OCI-LY7 (cell line): ENCODE results near the gene RPL41. TPM values are rescaled to one million over a fixed set of nuclear protein-coding genes. Genes with fewer than 3 reads are reported as not detected.

ENCODE experiments used
- BruUV-seq: library from RNA; stranded (reverse); fragments of 400-500 nt; replicated peaks from 2 replicates; lab custom pipeline; 2021; lab: Mats Ljungman, UMichigan
- CTCF ChIA-PET: fragments of 300-600 bp; sonication (Branson Sonifier 250); formaldehyde crosslinking; loops from one replicate; lab custom pipeline; 2022; ENCODE audit warnings: antibody characterized with exemption; ENCODE audit not compliant: unreplicated experiment; lab: Charles Lee
- POLR2A ChIA-PET: fragments of 300-600 bp; sonication (Branson Sonifier 250); formaldehyde crosslinking; loops from one replicate; lab custom pipeline; 2022; ENCODE audit warnings: antibody characterized with exemption; lab: Charles Lee
- DNase-seq: peaks from one replicate; pipeline ENCODE4 v3.0.0-alpha.2; 2015; ENCODE audit warnings: low spot score
- H2AFZ ChIP-seq: fragments of 200-600 bp; sonication (generic), shearing (Covaris generic); 2 replicates; pipeline ENCODE4 v1.6.1; 2014; ENCODE audit warnings: mild to moderate bottlenecking, antibody characterized with exemption, low read length, moderate library complexity
- H3K27ac ChIP-seq: fragments of 200-600 bp; sonication (generic); 2 replicates; pipeline ENCODE4 v1.5.1; 2014; ENCODE audit warnings: mixed run types, low read depth, mild to moderate bottlenecking, moderate library complexity, low read length, inconsistent platforms; ENCODE audit not compliant: poor library complexity, severe bottlenecking
- H3K36me3 ChIP-seq: fragments of 200-600 bp; sonication (generic); 2 replicates; pipeline ENCODE4 v1.6.1; 2014; ENCODE audit warnings: mild to moderate bottlenecking, antibody characterized with exemption, low read length, moderate library complexity, mixed read lengths; ENCODE audit not compliant: insufficient read depth
- H3K4me1 ChIP-seq: fragments of 200-600 bp; sonication (generic); 2 replicates; pipeline ENCODE4 v1.5.1; 2014; ENCODE audit warnings: mild to moderate bottlenecking, low read length; ENCODE audit not compliant: insufficient read depth, poor library complexity, severe bottlenecking
- H3K4me2 ChIP-seq: fragments of 200-600 bp; sonication (generic); 2 replicates; pipeline ENCODE4 v1.6.1; 2014; ENCODE audit warnings: mild to moderate bottlenecking, low read length
- H3K4me3 ChIP-seq: fragments of 200-600 bp; sonication (generic); 2 replicates; pipeline ENCODE4 v1.5.1; 2014; ENCODE audit warnings: mild to moderate bottlenecking, low read depth, low read length; ENCODE audit not compliant: poor library complexity, severe bottlenecking
- H3K79me2 ChIP-seq: fragments of 200-600 bp; sonication (generic); 2 replicates; pipeline ENCODE4 v1.6.1; 2016; ENCODE audit warnings: low read depth, mild to moderate bottlenecking, low read length, moderate library complexity, mixed read lengths; ENCODE audit not compliant: insufficient read depth
- H3K9me2 ChIP-seq: fragments of 200-600 bp; sonication (generic); 2 replicates; pipeline ENCODE4 v1.6.1; 2016; ENCODE audit warnings: mild to moderate bottlenecking, low read length, mixed read lengths; ENCODE audit not compliant: insufficient read depth
- H3K9me3 ChIP-seq: fragments of 200-600 bp; sonication (generic); 2 replicates; pipeline ENCODE4 v1.6.1; 2014; ENCODE audit warnings: mild to moderate bottlenecking, mixed run types, low read length, mixed read lengths
- H4K20me1 ChIP-seq: fragments of 200-600 bp; sonication (generic); 2 replicates; pipeline ENCODE4 v1.6.1; 2014; ENCODE audit warnings: mild to moderate bottlenecking, antibody characterized with exemption, low read length, moderate library complexity, mixed read lengths; ENCODE audit not compliant: insufficient read depth
- EZH2phosphoT487 ChIP-seq: fragments of 200-600 bp; sonication (generic); IDR thresholded peaks from 2 replicates; pipeline ENCODE4 v1.6.1; 2018; ENCODE audit warnings: low read depth, borderline replicate concordance, mild to moderate bottlenecking, mixed run types, antibody characterized with exemption, low read length, moderate library complexity, mixed read lengths
- intact Hi-C: fragments of 100-400 bp; cut with micrococcal nuclease; formaldehyde crosslinking; loops from one replicate; pipeline ENCODE4 v1.10.0; 2022; ENCODE audit not compliant: unreplicated experiment
- total RNA-seq, 2 experiments: library from RNA; depleted of rRNA in 1 of 2; stranded (reverse); fragments of >200 nt in 1 of 2; shearing (Covaris generic) in 1 of 2; gene quantifications; 2 replicates each; pipeline ENCODE4 v1.2.3, GENCODE V29; 2014 to 2022
- TF ChIP-seq, protein P1 (sequence below): fragments of 200-600 bp; sonication (generic); conservative IDR thresholded peaks from 2 replicates; pipeline ENCODE4 v1.5.1; 2014; ENCODE audit warnings: mild to moderate bottlenecking, antibody characterized with exemption, low read length, moderate library complexity, mixed read lengths

RPL41 gene
- total RNA-seq, 2 experiments from 2014 or later = 4,534 to 4,745 TPM

DNA sequence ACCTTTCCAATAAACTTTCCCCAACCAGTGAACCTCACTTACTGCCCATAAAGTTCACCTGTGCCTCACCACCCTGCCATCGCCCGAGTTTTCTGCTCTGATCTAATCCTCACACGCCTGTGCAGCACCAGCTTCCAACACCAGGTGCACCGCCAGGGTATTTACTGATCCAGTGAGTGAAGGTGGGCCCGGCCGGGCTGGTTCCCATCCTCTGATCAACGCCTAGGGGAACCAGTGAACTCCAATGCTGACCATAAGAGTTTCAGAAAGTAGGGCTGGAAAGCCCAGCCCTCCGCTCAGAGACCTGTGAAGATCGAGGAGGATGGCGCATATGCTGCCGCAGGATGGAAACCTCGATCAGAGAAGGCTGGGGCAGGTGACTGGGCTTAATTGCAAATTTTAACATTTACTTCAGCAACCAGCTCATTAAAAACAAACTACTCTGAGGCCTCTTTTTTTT lies 35.3 kb downstream of the RPL41 start:
- no peaks in the 10 kb centered on the region for H3K9me2 ChIP-seq
- TSS peak; percentile 86 for BruUV-seq
- intact Hi-C loops = loop anchor here (1.0 kb wide), 2 partner anchors 25 to 32 kb away; no protein-coding TSS in a partner anchor
- peak; percentile 83 for DNase-seq
- peaks cover 28% of the 10 kb centered on the region for H3K4me1 ChIP-seq
- peaks cover 7% of the 10 kb centered on the region; the same call in 1 of the 2 replicates for H3K79me2 ChIP-seq
- ChIA-PET CTCF (no interaction called here), POLR2A (interaction anchor here (0.6 to 1.9 kb wide), 8 partner anchors 13 to 113 kb away, joined by 3 to 13 read pairs (median 3); partner anchors contain the start of genes ESYT1 and ZC3H10)
- H2AFZ ChIP-seq = peak overlapping the region; percentile 75; the same call in 1 of the 2 replicates
- peak overlapping the region; percentile 77 for H3K4me3 ChIP-seq
- H4K20me1 ChIP-seq = no peaks in the 10 kb centered on the region
- no peak for TF ChIP-seq EZH2phosphoT487
- TF ChIP-seq, protein P1, sequence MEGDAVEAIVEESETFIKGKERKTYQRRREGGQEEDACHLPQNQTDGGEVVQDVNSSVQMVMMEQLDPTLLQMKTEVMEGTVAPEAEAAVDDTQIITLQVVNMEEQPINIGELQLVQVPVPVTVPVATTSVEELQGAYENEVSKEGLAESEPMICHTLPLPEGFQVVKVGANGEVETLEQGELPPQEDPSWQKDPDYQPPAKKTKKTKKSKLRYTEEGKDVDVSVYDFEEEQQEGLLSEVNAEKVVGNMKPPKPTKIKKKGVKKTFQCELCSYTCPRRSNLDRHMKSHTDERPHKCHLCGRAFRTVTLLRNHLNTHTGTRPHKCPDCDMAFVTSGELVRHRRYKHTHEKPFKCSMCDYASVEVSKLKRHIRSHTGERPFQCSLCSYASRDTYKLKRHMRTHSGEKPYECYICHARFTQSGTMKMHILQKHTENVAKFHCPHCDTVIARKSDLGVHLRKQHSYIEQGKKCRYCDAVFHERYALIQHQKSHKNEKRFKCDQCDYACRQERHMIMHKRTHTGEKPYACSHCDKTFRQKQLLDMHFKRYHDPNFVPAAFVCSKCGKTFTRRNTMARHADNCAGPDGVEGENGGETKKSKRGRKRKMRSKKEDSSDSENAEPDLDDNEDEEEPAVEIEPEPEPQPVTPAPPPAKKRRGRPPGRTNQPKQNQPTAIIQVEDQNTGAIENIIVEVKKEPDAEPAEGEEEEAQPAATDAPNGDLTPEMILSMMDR = peak; percentile 74
- H3K9me3 ChIP-seq = no peaks in the 10 kb centered on the region
- peaks cover 12% of the 10 kb centered on the region; the same call in 1 of the 2 replicates for H3K36me3 ChIP-seq
- peak overlapping the region; percentile 95 for H3K4me2 ChIP-seq
- peak overlapping the region; percentile 87 for H3K27ac ChIP-seq

DNA sequence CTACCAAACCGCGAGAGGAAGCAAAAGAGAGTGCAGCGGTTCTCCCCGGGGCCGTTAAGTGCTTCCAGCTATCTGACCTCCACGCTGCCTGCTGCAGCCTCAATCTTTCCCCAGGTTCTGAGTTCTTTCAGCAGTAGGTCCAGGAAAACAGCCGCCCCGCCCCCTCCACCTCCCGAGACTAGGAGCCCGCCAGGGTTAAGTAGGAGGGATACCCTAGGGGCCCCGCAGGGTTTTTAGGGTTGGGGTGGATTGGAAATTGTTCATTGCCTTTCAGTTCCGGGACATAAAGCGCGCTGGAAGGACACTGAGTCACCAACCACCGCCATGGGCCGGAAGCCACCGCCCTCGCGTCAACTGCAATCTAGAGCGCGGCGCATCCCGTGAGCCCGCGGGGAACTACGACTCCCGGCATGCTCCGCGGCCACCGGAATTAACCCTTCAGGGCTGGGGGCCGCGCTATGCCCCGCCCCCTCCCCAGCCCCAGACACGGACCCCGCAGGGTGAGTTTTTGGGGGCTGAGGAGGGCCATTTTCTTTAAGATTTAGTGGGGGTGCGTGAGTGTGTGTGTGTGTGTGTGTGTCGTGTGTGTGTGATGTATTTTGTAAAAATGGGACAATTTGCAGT lies 35.8 kb downstream of the RPL41 start, which contains the start of gene MYL6B:
TSS of gene MYL6B (plus strand) at position 456 of the 624 bp plus-strand sequence. CDS start 1,332 bp downstream, outside the sequence.
- TF ChIP-seq, protein P1 = no peak
- Histone ChIP-seq H3K4me1 (peaks cover 34% of the 10 kb centered on the region), H2AFZ (peak within 1 kb of the TSS; percentile 75; the same call in 1 of the 2 replicates), H3K9me3 (no peaks in the 10 kb centered on the region), H3K36me3 (peaks cover 12% of the 10 kb centered on the region; the same call in 1 of the 2 replicates), H3K9me2 (no peaks in the 10 kb centered on the region), H3K27ac (peak within 1 kb of the TSS; percentile 87), H4K20me1 (no peaks in the 10 kb centered on the region), H3K79me2 (peaks cover 11% of the 10 kb centered on the region; the same call in 1 of the 2 replicates), H3K4me2 (peak within 1 kb of the TSS; percentile 95), H3K4me3 (peak within 1 kb of the TSS; percentile 77)
- ChIA-PET POLR2A (interaction anchor here (0.6 to 1.9 kb wide), 8 partner anchors 13 to 114 kb away, joined by 3 to 13 read pairs (median 3); partner anchors contain the start of genes ESYT1 and ZC3H10), CTCF (no interaction called here)
- DNase-seq = peak; percentile 95
- intact Hi-C loops = loop anchor here (1.0 kb wide), 2 partner anchors 26 to 33 kb away; no protein-coding TSS in a partner anchor
- TSS peak; percentile 80 for BruUV-seq
